Measurements from ENCODE around the gene GLIS1.

- TF ChIP-seq, protein P1, sequence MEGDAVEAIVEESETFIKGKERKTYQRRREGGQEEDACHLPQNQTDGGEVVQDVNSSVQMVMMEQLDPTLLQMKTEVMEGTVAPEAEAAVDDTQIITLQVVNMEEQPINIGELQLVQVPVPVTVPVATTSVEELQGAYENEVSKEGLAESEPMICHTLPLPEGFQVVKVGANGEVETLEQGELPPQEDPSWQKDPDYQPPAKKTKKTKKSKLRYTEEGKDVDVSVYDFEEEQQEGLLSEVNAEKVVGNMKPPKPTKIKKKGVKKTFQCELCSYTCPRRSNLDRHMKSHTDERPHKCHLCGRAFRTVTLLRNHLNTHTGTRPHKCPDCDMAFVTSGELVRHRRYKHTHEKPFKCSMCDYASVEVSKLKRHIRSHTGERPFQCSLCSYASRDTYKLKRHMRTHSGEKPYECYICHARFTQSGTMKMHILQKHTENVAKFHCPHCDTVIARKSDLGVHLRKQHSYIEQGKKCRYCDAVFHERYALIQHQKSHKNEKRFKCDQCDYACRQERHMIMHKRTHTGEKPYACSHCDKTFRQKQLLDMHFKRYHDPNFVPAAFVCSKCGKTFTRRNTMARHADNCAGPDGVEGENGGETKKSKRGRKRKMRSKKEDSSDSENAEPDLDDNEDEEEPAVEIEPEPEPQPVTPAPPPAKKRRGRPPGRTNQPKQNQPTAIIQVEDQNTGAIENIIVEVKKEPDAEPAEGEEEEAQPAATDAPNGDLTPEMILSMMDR (IDR thresholded peaks at IDR 0.05): no peak
- no peak for TF ChIP-seq POLR2A (IDR thresholded peaks at IDR 0.05)
Observed at GRCh38 chr1:53684741-53685140, 54.2 kb downstream of the GLIS1 start.

Data from heart left ventricle (tissue), 13 donors.